WTC11 (cell line): ENCODE data around the gene NECAB3. TPM values are rescaled to one million over a fixed set of nuclear protein-coding genes. Genes with fewer than 3 reads are reported as not detected.

Experiments
- ATAC-seq: fragments of 200-7000 bp; cut with Tn5 transposase; 2 replicates; pipeline ENCODE4 v1.10.0; 2021; ENCODE audit warnings: mild to moderate bottlenecking, moderate library complexity
- CTCF ChIA-PET: fragments of 300-600 bp; sonication (Branson Sonifier 250); formaldehyde crosslinking; loops from one replicate; lab custom pipeline; 2021; ENCODE audit warnings: antibody characterized with exemption; lab: Charles Lee
- POLR2A ChIA-PET: fragments of 350-600 bp; sonication (Branson Sonifier 250); formaldehyde crosslinking; loops from one replicate; lab custom pipeline; 2021; ENCODE audit warnings: antibody characterized with exemption; lab: Charles Lee
- DNase-seq: peaks from one replicate; pipeline ENCODE4 v3.0.0; 2021; ENCODE audit warnings: low spot score
- H3K27ac Mint-ChIP-seq: 2 replicates; pipeline ENCODE4 v1.8.0; 2021; ENCODE audit warnings: mixed read lengths
- H3K27me3 Mint-ChIP-seq: 2 replicates; pipeline ENCODE4 v1.8.0; 2021; ENCODE audit warnings: low read depth, mild to moderate bottlenecking, moderate library complexity, mixed read lengths
- H3K36me3 Mint-ChIP-seq: 2 replicates; pipeline ENCODE4 v1.8.0; 2021; ENCODE audit warnings: mixed read lengths
- H3K4me1 Mint-ChIP-seq: 2 replicates; pipeline ENCODE4 v1.8.0; 2022; ENCODE audit warnings: mixed read lengths
- H3K4me3 Mint-ChIP-seq: 2 replicates; pipeline ENCODE4 v1.8.0; 2021; ENCODE audit warnings: mild to moderate bottlenecking, moderate library complexity, mixed read lengths
- H3K9me3 Mint-ChIP-seq: 2 replicates; pipeline ENCODE4 v1.8.0; 2021; ENCODE audit warnings: mixed read lengths
- ATF6 ChIP-seq: sonication (generic); formaldehyde crosslinking; IDR thresholded peaks from 2 replicates; pipeline ENCODE4 v1.8.1; 2023; ENCODE audit warnings: mild to moderate bottlenecking, missing genetic modification reagents
- CBFB ChIP-seq: sonication (generic); formaldehyde crosslinking; IDR thresholded peaks from 2 replicates; pipeline ENCODE4 v1.8.1; 2022; ENCODE audit warnings: mild to moderate bottlenecking, low read depth, missing genetic modification reagents
- CREM ChIP-seq: sonication (generic); formaldehyde crosslinking; IDR thresholded peaks from 2 replicates; pipeline ENCODE4 v1.8.1; 2022; ENCODE audit warnings: mild to moderate bottlenecking, missing genetic modification reagents, moderate library complexity
- ESRRA ChIP-seq: sonication (generic); formaldehyde crosslinking; IDR thresholded peaks from 2 replicates; pipeline ENCODE4 v1.8.1; 2022; ENCODE audit warnings: mild to moderate bottlenecking, missing genetic modification reagents, borderline replicate concordance
- GRHL2 ChIP-seq: fragments of 250-450 bp; sonication (Bioruptor Pico); IDR thresholded peaks from 2 replicates; pipeline ENCODE4 v1.8.0; 2022; ENCODE audit warnings: mild to moderate bottlenecking, moderate library complexity; ENCODE audit not compliant: insufficient replicate concordance, severe bottlenecking
- MYBL2 ChIP-seq: sonication (generic); formaldehyde crosslinking; IDR thresholded peaks from 2 replicates; pipeline ENCODE4 v1.8.1; 2023; ENCODE audit warnings: mild to moderate bottlenecking, moderate library complexity, missing genetic modification reagents
- NFATC4 ChIP-seq: fragments of 250-450 bp; sonication (Bioruptor Pico); IDR thresholded peaks from 2 replicates; pipeline ENCODE4 v1.9.0; 2021; ENCODE audit warnings: mild to moderate bottlenecking
- NFE2L1 ChIP-seq: sonication (generic); formaldehyde crosslinking; IDR thresholded peaks from 2 replicates; pipeline ENCODE4 v1.8.1; 2023; ENCODE audit warnings: missing genetic modification reagents
- OVOL2 ChIP-seq: fragments of 250-450 bp; sonication (Bioruptor Pico); IDR thresholded peaks from 2 replicates; pipeline ENCODE4 v1.9.0; 2021; ENCODE audit warnings: mild to moderate bottlenecking, borderline replicate concordance
- PREB ChIP-seq: sonication (generic); formaldehyde crosslinking; IDR thresholded peaks from 2 replicates; pipeline ENCODE4 v1.8.1; 2022; ENCODE audit warnings: mild to moderate bottlenecking, missing genetic modification reagents, moderate library complexity, borderline replicate concordance
- SMAD4 ChIP-seq: sonication (generic); formaldehyde crosslinking; IDR thresholded peaks from 2 replicates; pipeline ENCODE4 v1.8.0; 2022; ENCODE audit warnings: mild to moderate bottlenecking, missing genetic modification reagents
- TP53 ChIP-seq: sonication (generic); formaldehyde crosslinking; IDR thresholded peaks from 2 replicates; pipeline ENCODE4 v1.8.1; 2023; ENCODE audit warnings: mild to moderate bottlenecking, missing genetic modification reagents
- ZNF263 ChIP-seq: sonication (generic); formaldehyde crosslinking; IDR thresholded peaks from 2 replicates; pipeline ENCODE4 v1.8.1; 2022; ENCODE audit warnings: low read depth, mild to moderate bottlenecking, moderate library complexity, missing genetic modification reagents
- ZNF396 ChIP-seq: fragments of 250-450 bp; sonication (Bioruptor Pico); IDR thresholded peaks from 2 replicates; pipeline ENCODE4 v1.8.0; 2021; ENCODE audit warnings: mild to moderate bottlenecking, moderate library complexity, borderline replicate concordance
- ZNF423 ChIP-seq: fragments of 250-450 bp; sonication (Bioruptor Pico); IDR thresholded peaks from 2 replicates; pipeline ENCODE4 v2.1.2; 2022; ENCODE audit warnings: mild to moderate bottlenecking, moderate library complexity
- ZNF425 ChIP-seq: fragments of 250-450 bp; sonication (Bioruptor Pico); conservative IDR thresholded peaks from 2 replicates; pipeline ENCODE4 v1.9.0; 2021; ENCODE audit warnings: mild to moderate bottlenecking
- ZNF671 ChIP-seq: fragments of 250-450 bp; sonication (Bioruptor Pico); IDR thresholded peaks from 2 replicates; pipeline ENCODE4 v1.8.0; 2021; ENCODE audit warnings: mild to moderate bottlenecking
- total RNA-seq: library from RNA; stranded (reverse); gene quantifications from 3 replicates; pipeline ENCODE4 v1.2.3, GENCODE V29; 2021
- TF ChIP-seq, protein P1 (sequence below): fragments of 250-450 bp; sonication (Bioruptor Pico); IDR thresholded peaks from 2 replicates; pipeline ENCODE4 v1.9.0; 2021; ENCODE audit warnings: moderate library complexity, mild to moderate bottlenecking, inconsistent platforms, borderline replicate concordance
- TF ChIP-seq, protein P2 (sequence below): sonication (generic); formaldehyde crosslinking; IDR thresholded peaks from 2 replicates; pipeline ENCODE4 v1.8.0; 2022; ENCODE audit warnings: missing genetic modification reagents
- TF ChIP-seq, protein P3 (sequence below): sonication (generic); formaldehyde crosslinking; IDR thresholded peaks from 2 replicates; pipeline ENCODE4 v1.8.1; 2023; ENCODE audit warnings: mild to moderate bottlenecking, missing genetic modification reagents, moderate library complexity

Gene NECAB3
- total RNA-seq, 1 experiment from 2014 or later: 38.0 TPM

DNA sequence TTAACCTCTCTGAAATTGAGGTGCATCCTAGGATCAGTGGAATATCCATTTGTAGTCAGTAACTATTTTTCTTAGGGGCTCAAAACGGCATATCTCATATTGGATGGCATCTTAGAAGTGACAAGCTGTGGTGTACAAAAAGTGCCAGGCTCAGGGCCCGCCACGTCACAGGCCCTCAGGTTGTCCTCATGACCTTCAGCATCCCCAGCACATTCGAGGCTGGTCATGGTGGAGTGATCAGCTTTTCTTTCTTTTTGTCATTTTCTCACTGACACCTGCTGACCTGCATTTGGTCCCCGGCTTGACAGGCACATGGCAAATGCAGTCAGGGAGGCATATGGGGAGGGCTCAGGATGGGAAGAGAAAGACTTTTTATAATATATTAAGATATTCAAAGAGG is 19.1 kb upstream of the NECAB3 start (continued):
- TF ChIP-seq MYBL2 (CRISPR knock-in tag) (no peak), ZNF425 (CRISPR knock-in tag) (no peak), ZNF263 (CRISPR knock-in tag) (no peak), NFATC4 (CRISPR knock-in tag) (no peak), SMAD4 (CRISPR knock-in tag) (no peak), ZNF423 (CRISPR knock-in tag) (no peak), NFE2L1 (CRISPR knock-in tag) (no peak), ESRRA (CRISPR knock-in tag) (no peak), OVOL2 (no peak), ATF6 (no peak), ZNF396 (CRISPR knock-in tag) (no peak)

- POLR2A ChIA-PET: interaction anchor here (0.9 kb wide), 1 partner anchor 23 kb away, joined by 7 read pairs; the partner anchor contains the start of gene ACTL10
- DNase-seq (no peak), ATAC-seq (no peak)
- CTCF ChIA-PET: interaction anchor here (1.6 kb wide), 1 partner anchor 22 kb away, joined by 3 read pairs; no protein-coding TSS in a partner anchor
- Mint-ChIP-seq H3K27me3 (peaks cover 30% of the 10 kb centered on the region), H3K27ac (no peak overlapping the region), H3K9me3 (no peaks in the 10 kb centered on the region), H3K4me1 (peaks cover 27% of the 10 kb centered on the region)
- no peak for TF ChIP-seq CREM (CRISPR knock-in tag)
- no peak for TF ChIP-seq GRHL2 (CRISPR knock-in tag)
- TF ChIP-seq ZNF671 (CRISPR knock-in tag): no peak
- TF ChIP-seq PREB (CRISPR knock-in tag): no peak
- TF ChIP-seq, protein P1, sequence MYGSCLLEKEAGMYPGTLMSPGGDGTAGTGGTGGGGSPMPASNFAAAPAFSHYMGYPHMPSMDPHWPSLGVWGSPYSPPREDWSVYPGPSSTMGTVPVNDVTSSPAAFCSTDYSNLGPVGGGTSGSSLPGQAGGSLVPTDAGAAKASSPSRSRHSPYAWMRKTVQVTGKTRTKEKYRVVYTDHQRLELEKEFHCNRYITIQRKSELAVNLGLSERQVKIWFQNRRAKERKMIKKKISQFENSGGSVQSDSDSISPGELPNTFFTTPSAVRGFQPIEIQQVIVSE (CRISPR knock-in tag): no peak
- TF ChIP-seq, protein P2, sequence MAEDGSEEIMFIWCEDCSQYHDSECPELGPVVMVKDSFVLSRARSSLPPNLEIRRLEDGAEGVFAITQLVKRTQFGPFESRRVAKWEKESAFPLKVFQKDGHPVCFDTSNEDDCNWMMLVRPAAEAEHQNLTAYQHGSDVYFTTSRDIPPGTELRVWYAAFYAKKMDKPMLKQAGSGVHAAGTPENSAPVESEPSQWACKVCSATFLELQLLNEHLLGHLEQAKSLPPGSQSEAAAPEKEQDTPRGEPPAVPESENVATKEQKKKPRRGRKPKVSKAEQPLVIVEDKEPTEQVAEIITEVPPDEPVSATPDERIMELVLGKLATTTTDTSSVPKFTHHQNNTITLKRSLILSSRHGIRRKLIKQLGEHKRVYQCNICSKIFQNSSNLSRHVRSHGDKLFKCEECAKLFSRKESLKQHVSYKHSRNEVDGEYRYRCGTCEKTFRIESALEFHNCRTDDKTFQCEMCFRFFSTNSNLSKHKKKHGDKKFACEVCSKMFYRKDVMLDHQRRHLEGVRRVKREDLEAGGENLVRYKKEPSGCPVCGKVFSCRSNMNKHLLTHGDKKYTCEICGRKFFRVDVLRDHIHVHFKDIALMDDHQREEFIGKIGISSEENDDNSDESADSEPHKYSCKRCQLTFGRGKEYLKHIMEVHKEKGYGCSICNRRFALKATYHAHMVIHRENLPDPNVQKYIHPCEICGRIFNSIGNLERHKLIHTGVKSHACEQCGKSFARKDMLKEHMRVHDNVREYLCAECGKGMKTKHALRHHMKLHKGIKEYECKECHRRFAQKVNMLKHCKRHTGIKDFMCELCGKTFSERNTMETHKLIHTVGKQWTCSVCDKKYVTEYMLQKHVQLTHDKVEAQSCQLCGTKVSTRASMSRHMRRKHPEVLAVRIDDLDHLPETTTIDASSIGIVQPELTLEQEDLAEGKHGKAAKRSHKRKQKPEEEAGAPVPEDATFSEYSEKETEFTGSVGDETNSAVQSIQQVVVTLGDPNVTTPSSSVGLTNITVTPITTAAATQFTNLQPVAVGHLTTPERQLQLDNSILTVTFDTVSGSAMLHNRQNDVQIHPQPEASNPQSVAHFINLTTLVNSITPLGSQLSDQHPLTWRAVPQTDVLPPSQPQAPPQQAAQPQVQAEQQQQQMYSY (CRISPR knock-in tag): no peak
- TF ChIP-seq TP53 (CRISPR knock-in tag): no peak
- TF ChIP-seq, protein P3, sequence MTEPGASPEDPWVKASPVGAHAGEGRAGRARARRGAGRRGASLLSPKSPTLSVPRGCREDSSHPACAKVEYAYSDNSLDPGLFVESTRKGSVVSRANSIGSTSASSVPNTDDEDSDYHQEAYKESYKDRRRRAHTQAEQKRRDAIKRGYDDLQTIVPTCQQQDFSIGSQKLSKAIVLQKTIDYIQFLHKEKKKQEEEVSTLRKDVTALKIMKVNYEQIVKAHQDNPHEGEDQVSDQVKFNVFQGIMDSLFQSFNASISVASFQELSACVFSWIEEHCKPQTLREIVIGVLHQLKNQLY (CRISPR knock-in tag): no peak
- TF ChIP-seq CBFB: no peak
- TF ChIP-seq, all 79 proteins: peak for 0
- Mint-ChIP-seq H3K4me3 (no peak overlapping the region), H3K36me3 (no peaks in the 10 kb centered on the region)
Measured at GRCh38 chr20:33689973-33690372, 15.7 kb upstream of the NECAB3 start.
